ENCODE data around the gene POLR1A.

POLR1A gene

DNA sequence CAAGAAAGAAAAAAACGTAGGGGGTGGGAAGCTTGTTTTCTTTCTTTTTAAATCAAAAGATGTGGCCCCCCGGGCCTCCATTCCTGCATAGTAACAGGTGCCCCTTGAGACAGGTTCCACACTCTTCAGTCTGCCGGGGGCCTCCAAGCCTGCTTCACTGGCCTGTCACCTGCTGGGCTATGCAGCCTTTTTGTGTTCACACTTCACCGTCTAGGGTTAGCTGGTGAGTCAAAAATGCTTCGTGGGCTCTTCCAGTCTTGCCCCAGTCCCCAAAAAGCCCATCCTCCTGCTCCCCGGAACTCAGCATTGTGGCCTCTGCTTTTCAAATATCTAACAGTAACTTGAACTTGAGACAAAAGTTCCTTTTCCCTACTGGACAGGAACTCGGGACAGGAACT, 67.9 kb downstream of the POLR1A start:
- DNase-seq (ENCODE audit: low read depth) = no peak

DNA sequence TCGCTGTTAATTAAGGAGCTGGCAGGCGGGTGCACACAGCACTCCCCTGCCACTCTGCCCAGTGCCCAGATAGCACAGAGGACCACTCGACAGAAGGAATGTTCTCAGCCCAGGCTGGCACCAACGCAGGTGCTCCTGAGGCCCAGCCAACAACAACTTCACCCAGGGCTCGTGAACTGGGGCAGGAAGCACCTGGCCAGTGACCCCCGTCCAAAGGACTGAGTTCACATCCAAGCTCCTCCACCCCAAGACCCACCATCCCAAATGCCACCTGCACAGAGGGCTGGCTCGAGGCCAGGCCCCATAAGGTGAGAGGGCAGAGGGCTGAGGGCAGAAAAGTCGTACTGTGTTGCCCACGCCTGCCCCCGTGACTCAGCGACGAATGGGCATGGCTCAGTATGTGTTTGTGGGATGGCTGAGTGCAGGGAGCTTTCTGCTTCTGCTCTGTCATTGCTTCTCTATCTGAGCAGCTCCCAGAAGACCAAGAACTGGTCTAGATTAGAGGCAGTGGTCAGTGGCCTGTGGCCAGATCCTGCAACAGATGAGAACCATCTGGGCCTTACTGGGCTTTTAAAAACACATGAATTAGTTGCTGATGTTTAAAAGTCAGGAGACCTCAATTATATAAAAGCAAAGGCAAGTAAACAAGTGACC, 68.4 kb downstream of the POLR1A start:
- DNase-seq (ENCODE audit: low read depth) = peak; percentile 43

DNA sequence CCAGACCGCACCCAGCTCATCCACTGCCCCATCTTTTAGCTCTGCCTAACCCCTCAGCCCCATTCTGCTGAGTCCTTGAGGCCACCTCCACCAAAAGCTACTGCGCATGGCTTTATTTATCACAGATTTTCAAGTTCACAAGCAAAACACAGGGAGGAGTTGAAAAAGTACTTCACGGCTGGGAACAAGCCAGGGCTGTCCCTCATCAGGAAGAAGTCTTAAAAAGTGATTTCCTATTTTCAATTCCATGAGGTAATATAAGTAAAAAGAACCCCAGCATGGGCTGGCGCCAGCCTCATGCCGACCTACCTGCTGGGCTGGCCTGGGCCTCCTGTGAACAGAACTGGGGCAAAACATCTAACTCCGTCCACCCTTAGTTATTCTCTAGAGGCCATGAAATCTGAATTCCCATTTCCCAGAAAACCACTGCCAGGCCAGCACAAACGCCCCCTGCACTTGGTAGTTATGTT, 69.0 kb downstream of the POLR1A start:
- no peak for DNase-seq (ENCODE audit: low read depth)

DNA sequence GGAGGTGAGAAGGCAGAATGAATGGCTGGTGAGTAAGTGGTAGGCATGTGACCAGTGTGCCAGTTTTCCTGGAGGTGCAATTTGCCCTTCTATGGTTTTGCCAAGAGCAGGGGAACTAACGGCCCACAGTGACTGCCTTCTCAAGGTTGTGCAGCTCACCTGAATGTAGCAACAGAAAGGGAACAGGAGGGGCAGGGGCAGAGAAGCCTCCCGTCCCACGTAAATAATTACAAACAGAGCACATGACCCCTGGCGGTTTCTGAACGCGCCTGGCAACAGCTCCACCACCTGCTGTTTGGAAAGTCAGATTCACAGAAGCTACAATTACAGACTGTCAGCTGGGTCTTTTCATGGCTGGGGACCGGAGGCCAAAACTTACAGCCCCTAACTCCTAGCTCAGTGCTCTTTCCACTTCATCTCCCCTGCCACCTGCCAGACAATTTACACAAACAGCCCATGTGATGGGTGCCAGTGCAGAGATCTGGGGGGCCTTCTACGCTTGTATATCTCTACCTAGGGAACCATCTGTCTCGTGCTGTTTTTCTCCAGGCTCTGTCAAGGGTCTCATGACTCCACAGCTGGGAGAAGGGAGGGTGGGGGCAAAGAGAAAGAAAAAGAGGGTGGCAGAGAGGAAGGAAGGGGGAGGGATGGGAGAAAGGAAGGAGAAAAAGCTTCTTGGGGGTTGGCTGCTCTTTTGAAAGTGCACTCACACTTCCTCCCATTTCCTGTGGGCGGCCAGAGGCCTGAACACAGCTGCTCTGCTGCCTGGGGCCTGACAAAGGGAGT, 69.6 kb downstream of the POLR1A start:
- DNase-seq (ENCODE audit: low read depth) = peak; percentile 44

DNA sequence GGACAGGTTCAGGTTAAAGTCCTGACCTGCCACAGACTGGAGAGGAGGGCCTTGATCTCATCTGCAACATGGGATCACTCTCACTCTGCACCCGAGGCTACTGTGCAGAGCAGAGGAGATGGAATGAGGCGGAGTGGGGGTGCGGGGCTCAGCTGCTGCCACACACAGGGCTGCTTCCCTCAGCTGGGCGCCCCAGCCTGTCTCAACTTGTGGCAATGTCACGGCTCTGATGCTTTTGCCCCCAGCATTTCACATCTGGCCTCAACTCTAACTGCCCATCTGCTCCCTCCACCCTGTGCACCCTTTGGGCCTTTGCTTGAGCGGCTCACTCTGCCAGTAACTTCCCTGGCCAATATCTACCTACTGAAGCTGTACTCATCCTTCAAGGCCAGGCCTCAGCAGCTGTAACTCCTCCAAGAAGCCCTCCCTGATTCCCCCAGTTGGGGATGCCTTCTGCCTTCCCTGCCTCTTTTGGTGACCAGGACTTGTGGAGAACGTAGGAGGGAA, 70.3 kb downstream of the POLR1A start:
- DNase-seq (ENCODE audit: low read depth) = no peak

DNA sequence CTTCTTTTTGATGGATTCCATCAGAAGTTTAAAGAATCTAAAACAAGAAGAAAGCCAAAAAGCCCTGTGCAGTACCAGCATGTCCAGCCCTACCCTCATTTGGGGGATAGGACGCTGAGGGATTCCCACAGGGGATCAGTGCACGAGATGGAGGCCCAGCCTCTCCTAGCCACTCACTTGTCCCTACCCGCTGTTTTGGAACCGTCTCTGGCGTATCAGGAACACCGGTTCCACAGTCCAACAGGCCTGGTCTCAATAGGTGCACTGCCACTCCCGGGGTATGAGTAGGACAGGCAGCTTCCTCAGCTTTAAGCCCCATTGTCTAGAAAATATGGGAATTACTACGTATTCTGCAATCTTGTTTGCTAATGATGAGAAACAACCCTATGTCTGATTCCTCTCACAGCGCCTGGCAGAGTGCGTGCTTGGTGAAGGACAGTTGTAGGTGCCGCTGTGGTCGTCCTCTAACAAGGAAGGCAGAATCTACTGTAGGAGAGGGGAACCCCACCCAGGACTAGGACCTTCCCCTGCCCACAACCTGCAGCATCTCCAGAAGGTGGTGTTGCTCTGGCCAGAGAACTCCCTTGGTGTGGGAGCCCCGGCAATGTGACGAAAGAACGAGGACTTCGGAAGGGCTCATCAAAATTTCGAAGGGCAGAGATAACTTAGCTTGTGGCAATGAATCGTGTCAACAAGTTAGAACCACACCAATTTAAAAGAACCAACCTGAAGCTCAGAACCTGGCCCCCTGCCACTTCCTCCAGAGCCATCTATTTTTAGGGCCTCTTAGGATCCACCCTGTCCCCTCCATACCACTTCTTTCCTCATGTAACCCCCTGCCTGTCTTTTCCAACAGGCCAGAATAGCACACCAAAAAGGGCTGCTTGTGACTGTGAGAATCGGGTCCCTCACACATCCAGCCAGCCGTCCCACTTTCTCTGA, 71.7 kb downstream of the POLR1A start:
- no peak for DNase-seq (ENCODE audit: low read depth)

DNA sequence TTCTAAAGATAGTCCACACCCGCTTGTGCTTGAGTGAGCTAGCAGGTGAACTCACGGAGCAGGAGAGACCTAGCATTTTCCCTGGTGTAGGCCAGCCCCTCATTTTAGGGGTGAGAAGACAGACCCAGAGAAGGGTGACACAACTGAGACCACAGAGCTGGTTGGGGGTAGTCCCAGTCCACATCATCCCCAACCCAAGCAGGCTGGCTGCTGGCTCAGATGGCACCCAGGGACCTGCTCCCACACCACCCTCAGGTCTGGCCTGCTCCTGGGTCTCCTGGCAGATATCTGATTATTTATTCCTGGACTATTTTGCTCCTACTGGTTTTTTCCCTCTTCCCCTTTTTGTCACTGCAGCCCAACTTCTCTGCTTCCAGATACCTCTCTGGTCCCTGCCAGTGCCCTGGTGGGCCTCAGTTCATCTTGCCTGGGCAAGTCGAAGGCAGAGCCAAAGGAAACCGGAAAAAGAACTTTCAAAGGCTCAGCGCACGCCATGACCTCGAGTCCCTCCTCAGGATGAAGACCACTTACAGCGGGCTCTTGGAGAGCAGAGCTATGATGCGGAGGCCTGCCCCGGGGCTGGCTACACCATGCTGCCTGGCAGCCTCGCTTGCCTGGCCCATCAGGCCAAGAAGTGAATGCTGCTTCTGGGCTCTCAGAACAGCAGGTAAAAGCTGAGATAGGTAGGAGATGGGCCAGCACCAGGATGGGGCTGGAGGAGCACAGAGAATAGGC, 72.7 kb downstream of the POLR1A start:
- no peak for DNase-seq (ENCODE audit: low read depth)

DNA sequence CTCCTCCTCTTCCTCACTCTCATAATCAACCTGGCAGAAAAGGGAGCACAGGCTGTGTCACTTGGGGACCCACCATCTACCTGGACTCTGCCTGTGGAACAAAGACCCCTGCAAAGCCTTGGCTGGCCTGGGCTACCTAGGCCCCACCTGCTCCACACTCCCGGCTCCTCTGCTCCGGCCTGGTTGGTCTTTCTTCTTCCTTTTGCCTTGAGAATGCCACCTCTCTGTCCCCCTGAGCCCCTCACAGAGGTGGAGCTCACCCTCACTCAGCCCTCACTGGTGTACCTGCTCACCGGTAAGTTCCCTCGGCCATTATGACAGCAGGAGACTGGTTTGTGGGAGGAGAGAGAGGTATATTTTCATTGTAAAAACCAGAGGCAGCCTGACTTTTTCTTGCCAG, 74.1 kb downstream of the POLR1A start:
- DNase-seq (ENCODE audit: low read depth) = no peak

DNA sequence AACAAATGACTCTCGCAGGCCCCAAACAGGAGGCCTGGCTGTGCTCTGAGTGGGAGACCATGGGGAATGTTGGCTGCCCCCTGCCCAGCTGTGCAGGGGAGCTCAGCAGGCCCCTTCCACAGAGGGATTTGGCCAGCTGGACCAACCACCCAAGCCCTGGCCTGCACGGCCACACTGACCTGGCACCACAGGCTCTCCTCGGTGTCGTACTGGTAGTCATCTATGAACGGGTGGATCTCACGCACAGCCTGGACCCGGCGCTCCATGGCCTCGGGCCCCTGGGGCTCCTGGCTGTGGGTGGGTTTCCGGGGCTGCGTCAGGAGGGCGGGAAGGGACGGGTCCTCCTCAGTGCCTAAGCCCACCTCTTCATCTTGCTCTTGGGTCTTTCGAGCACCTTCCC, 74.5 kb downstream of the POLR1A start:
- no peak for DNase-seq (ENCODE audit: low read depth)

DNA sequence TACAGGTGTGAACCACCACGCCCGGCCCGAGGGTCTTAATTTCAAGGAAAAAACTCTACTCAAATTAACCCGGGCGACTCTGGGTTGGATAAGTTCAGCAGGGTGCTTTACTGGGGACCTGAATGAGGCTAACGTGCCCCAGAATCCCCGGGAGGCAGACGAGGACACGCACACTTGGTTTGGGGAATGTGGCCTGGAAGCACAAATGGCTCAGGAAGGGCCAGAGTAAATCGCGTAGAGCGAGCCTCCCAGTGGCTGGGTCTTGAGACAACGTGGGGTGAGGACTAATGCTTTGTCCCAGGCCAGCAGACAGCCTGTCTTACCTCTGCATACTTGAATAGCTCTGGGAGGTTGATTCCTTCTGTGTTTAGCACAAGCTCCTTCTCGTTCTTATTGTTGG, 75.8 kb downstream of the POLR1A start:
- DNase-seq (ENCODE audit: low read depth) = no peak

DNA sequence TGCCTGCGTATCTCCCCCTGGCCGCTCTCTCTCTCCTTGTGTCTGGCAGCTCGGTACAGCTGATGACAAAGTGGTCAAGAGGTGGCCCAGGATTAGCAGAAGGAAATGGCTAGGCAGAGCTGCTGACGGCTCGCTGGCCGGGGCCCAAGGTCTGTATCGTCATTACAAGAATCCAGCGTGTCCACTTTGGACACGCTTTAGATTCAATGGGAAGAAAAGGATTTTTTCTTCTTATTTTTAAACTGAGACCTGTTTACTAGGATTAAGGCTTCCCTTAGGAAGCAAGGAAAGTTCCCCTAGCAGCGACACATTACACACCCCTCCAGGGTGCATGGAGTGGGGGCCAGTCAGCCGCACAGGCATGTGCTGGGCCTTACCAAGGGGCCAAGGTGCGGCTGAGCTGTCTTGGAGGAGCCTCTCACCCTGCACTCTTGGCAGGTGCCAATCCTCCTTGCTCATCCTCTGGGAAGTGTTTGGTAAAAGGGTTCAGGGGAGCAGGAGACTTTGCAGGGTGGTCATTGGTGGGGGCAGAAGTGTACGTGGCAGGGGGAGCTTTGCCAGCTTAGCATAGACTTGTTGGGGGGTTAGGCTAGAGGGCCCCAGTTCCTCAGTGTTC, 76.8 kb downstream of the POLR1A start:
- DNase-seq (ENCODE audit: low read depth) = no peak

DNA sequence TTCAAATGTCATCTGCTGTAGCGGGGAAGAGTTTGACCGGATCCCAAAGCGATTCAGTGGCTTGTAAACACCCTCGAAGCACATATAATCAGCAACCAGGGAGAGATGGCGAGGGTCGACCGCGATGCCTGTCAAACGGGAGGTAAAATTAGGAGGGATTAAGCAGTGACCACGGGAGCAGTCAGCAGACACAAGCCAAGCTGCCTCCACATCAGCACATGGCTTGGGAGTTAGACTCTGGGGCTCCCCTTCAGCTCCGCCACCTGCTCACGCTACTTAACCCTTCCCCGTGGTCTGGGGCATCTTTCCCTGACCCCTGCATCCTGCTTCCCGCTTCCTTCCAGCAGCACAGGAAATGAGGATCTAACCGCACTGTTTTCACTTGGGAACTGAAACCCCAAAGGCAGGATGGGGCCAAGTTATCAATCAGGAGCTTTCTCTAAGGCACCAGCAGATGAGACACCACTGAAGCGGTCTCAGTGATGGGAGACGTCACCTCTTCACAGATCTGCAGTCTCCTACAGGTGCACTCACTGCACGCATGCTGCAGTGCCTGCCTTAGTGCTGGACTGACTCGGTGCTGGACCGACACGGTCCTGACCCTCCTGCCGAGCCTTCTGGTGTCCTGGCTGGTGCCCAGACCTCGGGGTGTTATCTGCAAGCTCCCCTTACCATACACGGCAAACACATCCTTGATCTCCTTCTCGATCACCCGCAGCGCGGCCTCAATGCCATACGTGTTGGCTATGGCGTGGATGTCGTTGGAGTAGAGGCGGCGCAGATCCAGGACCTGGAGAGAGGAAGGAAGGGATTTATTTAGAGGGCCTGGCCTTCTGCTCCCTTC, 77.5 kb downstream of the POLR1A start:
- no peak for DNase-seq (ENCODE audit: low read depth)

DNA sequence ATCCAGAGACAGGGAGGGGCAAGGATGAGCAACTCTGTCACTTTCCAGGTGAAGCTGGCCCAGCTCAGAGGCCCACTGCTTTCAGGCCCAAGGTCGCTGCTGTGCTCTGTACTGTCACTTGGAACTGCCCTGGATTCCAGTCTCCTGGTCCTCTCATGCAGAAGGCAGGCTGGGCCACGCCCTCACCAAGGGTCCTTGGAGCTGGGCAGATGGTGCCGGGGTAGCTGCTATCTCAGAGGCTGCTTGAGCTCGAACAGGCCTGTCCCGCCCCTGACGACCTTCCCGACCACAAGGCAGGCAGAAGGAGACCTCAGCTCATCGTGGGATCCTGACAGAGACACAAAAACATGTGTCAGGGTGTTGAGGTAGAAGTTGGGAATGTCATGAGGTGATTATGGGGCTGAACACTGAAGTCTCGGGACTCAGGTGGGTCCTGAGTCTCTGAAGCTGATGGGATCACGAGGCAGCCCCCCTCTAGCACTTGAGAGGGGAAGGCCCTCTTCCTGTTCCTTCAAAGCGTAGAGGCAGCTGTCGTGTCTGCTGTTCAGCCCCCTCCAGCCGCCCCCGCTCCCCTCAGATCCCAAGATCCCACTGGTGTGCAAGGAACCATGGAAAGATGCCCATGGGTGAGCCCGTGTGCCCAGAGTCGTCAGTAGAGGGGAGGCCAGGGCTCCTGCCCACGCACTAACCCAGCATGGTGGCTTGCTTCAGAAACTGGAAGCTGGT, 78.3 kb downstream of the POLR1A start:
- no peak for DNase-seq (ENCODE audit: low read depth)

DNA sequence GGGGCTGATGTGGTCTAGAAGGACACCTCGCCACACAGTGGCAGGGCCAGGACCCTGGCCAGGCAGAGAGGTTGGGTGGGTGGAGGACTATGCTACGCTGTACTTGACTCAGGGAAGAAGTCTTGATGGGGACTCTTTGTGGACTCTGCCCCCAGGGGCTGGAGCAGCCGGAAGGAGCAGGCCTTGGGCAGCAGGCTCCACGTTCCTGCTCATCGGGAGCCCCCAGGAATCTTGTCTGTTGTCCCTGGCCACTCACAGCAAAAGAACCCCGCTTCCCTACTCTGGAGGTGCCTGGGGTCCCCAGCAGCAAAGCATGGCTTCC, 79.0 kb downstream of the POLR1A start:
- DNase-seq (ENCODE audit: low read depth) = no peak

DNA sequence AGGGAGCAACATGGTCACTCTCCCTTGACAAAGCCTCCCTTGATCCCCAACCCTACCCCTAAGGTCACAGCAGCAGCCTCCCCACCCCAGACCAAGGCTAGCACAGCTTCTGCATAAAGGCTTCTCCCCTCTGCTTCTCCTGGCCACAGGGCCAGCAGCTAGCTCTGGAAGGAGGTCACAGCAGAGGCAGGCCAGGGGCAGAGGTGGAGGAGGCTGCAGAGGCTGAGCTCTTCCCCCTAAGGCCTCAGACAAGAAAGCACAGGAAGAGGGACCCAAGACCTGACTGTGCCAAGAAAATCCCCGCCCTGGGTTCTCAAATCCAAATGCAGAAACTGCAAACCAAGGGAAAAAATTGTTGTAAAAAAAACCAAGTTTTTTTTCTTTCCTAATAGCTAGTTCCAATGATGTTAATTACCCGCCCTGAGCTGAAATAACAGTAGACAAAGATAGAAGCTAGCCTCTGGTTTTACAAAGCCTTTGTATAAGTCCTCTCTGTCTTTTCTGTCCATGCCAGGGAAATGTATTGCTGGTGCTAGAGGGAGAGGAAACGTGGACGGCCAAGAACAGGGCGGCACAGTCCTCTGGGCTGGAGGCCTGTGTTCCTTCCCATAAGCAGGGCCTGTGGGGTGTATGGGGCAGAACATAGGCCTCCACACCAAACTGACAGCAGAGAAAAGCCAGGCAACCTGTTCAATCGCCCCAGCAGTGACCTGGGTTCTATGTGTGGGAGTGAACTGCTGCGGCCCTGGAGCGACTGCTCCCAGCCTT, 79.5 kb downstream of the POLR1A start:
- DNase-seq (ENCODE audit: low read depth) = no peak

DNA sequence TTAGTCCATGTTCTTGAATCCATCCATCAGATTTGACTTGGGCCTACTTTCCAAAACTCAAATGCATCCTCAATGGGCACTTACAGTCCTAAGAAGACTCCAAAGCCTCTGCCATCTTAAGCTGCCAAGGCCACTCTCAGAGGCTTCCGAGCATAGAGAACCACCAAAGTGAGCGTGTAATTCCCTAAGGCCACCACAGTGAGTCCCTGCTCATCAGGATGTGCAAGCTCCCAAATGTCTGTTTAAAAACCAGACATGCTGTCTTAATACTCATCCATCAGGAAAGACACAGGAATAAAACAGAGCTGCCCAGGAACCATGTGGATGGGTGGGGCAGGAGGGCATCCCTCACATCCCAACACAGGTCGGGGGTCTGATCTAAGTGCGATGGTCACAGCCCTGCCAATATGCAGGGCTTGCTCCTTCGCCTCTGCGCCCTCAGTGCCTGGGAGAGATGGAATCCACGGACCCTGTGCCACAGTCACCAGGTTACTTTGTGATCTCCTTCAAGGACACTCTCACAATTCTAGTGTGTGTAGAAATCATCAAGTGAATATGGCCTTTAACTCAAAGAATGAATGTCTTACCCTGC, 80.4 kb downstream of the POLR1A start:
- no peak for DNase-seq (ENCODE audit: low read depth)

DNA sequence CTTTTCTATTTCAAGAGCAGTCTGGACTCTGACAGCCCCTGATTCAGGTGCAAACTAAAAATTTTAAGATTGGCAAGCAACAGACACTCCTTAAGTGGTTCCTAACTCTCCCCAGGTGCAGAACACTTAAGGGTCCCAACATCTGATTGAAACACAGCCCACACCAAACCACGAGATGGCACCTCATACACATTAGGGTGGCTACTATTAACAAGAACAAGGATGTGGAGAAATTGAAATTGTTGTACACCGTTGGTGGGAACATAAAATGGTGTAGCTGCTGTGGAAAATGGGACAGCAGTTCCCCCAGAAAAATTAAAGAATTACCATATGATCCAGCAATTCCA, 82.3 kb downstream of the POLR1A start:
- no peak for DNase-seq (ENCODE audit: low read depth)

DNA sequence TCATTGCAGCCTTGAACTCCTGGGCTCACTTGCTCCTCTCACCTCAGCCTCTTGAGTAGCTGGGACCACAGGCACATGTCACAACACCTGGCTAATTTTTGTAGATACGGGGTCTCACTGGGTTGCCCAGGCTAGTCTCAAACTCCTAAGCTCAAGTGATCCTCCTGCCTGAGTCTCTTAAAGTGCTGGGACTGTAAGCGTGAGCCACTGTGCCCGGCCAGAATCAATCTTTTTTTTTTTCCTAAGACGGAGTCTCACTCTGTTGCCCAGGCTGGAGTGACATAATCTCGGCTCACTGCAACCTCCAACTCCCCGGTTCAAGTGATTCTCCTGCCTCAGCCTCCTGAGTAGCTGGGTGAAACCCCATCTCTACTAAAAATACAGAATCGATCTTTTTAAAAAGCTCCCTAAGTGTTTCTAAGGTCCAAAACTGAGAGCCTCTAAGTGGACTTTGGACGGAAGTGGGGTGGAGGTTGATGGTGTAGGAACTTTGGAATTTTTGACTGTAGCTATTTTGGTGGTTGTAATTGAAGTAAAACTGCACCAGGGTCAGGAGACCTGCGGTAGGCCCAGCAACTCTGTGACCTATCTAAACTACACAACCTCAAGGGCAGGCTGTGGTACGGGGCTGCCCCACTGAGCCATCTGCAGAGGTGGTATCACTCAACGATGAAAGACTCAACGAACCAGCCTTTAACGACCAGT, 82.9 kb downstream of the POLR1A start:
- DNase-seq (ENCODE audit: low read depth) = no peak

Data from stimulated activated CD8-positive, alpha-beta memory T cell treated with anti-CD3 and anti-CD28 coated beads, Interleukin-4, amount 100 ng/mL, for 24 hours (primary cell).